Hepatocyte (in vitro differentiated cells): ENCODE results near the gene NOS3.

ENCODE experiments used
- CTCF ChIP-seq: fragments of 200-600 bp; sonication (generic); IDR thresholded peaks from 2 replicates; pipeline ENCODE4 v1.5.1; 2016; ENCODE audit warnings: antibody characterized with exemption, mild to moderate bottlenecking; ENCODE audit not compliant: poor library complexity
- EZH2phosphoT487 ChIP-seq: fragments of 200-600 bp; sonication (generic); IDR thresholded peaks from one replicate; pipeline ENCODE4 v1.6.1; 2018; ENCODE audit warnings: antibody characterized with exemption, mild to moderate bottlenecking, low read depth, moderate library complexity; ENCODE audit not compliant: unreplicated experiment, severe bottlenecking

GRCh38 chr7:150980663-150981062, 10.2 kb upstream of the NOS3 start:
- no peak for TF ChIP-seq EZH2phosphoT487
- TF ChIP-seq CTCF = no peak
